H9 (cell line): ENCODE measurements around the gene GRIA4. TPM values are rescaled to one million over a fixed set of nuclear protein-coding genes. Genes with fewer than 3 reads are reported as not detected.

Experiments
- DNase-seq: peaks from one replicate; pipeline ENCODE4 v3.0.0-alpha.2; 2017
- H2AFZ ChIP-seq: one replicate; pipeline ENCODE4 v1.6.1; 2013; ENCODE audit warnings: mild to moderate bottlenecking, low read length, control low read depth, moderate library complexity
- H2AK5ac ChIP-seq: 2 replicates; pipeline ENCODE4 v1.6.1; 2013; ENCODE audit warnings: low read length, control low read depth, mixed read lengths; ENCODE audit not compliant: insufficient read length
- H2BK120ac ChIP-seq: one replicate; pipeline ENCODE4 v1.6.1; 2013; ENCODE audit warnings: low read depth, mild to moderate bottlenecking, low read length, control low read depth, inconsistent platforms; ENCODE audit not compliant: poor library complexity, severe bottlenecking
- H2BK12ac ChIP-seq: 2 replicates; pipeline ENCODE4 v1.6.1; 2013; ENCODE audit warnings: low read length, control low read depth, mixed read lengths, low read depth; ENCODE audit not compliant: insufficient read length
- H2BK15ac ChIP-seq: 2 replicates; pipeline ENCODE4 v1.6.1; 2013; ENCODE audit warnings: low read depth, low read length, control low read depth
- H2BK20ac ChIP-seq: one replicate; pipeline ENCODE4 v1.6.1; 2013; ENCODE audit warnings: low read depth, mild to moderate bottlenecking, low read length, control low read depth, inconsistent platforms; ENCODE audit not compliant: poor library complexity, severe bottlenecking
- H2BK5ac ChIP-seq: 2 replicates; pipeline ENCODE4 v1.6.1; 2013; ENCODE audit warnings: low read length, control low read depth, mixed read lengths; ENCODE audit not compliant: insufficient read length
- H3K14ac ChIP-seq: 2 replicates; pipeline ENCODE4 v1.6.1; 2013; ENCODE audit warnings: low read length, control low read depth; ENCODE audit not compliant: insufficient read depth
- H3K18ac ChIP-seq: 2 replicates; pipeline ENCODE4 v1.6.1; 2013; ENCODE audit warnings: low read depth, mild to moderate bottlenecking, mixed read lengths, low read length, control low read depth; ENCODE audit not compliant: insufficient read length
- H3K23ac ChIP-seq: 2 replicates; pipeline ENCODE4 v1.6.1; 2013; ENCODE audit warnings: low read length, control low read depth, mixed read lengths, low read depth; ENCODE audit not compliant: insufficient read length
- H3K23me2 ChIP-seq: 2 replicates; pipeline ENCODE4 v1.6.1; 2013; ENCODE audit warnings: low read depth, mild to moderate bottlenecking, mixed read lengths, low read length, control low read depth; ENCODE audit not compliant: insufficient read length, poor library complexity, severe bottlenecking
- H3K27ac ChIP-seq: 2 replicates; pipeline ENCODE4 v1.5.1; 2013; ENCODE audit warnings: low read length, control low read depth, mixed read lengths, low read depth; ENCODE audit not compliant: insufficient read length
- H3K27me3 ChIP-seq: 2 replicates; pipeline ENCODE4 v1.6.1; 2013; ENCODE audit warnings: low read length, control low read depth, inconsistent platforms; ENCODE audit not compliant: insufficient read depth
- H3K4ac ChIP-seq: 2 replicates; pipeline ENCODE4 v1.6.1; 2013; ENCODE audit warnings: low read depth, mild to moderate bottlenecking, control low read depth, inconsistent platforms, low read length, moderate library complexity
- H3K4me1 ChIP-seq: 2 replicates; pipeline ENCODE4 v1.6.1; 2013; ENCODE audit warnings: low read length, control low read depth, inconsistent platforms; ENCODE audit not compliant: insufficient read depth
- H3K4me2 ChIP-seq: 2 replicates; pipeline ENCODE4 v1.6.1; 2013; ENCODE audit warnings: low read length, control low read depth, mixed read lengths; ENCODE audit not compliant: insufficient read length, insufficient read depth
- H3K56ac ChIP-seq: 2 replicates; pipeline ENCODE4 v1.6.1; 2013; ENCODE audit warnings: low read depth, mild to moderate bottlenecking, mixed read lengths, low read length, control low read depth; ENCODE audit not compliant: insufficient read length
- H3K79me1 ChIP-seq: 2 replicates; pipeline ENCODE4 v1.6.1; 2013; ENCODE audit warnings: low read depth, mild to moderate bottlenecking, moderate library complexity, low read length, control low read depth, inconsistent platforms; ENCODE audit not compliant: insufficient read depth, poor library complexity, severe bottlenecking
- H3K79me2 ChIP-seq: 2 replicates; pipeline ENCODE4 v1.6.1; 2013; ENCODE audit warnings: low read length, control low read depth, inconsistent platforms; ENCODE audit not compliant: insufficient read depth
- H3K9ac ChIP-seq: 2 replicates; pipeline ENCODE4 v1.6.1; 2013; ENCODE audit warnings: low read length, control low read depth, mixed read lengths; ENCODE audit not compliant: insufficient read length; ENCODE audit errors: extremely low read depth
- H3K9me3 ChIP-seq: one replicate; pipeline ENCODE4 v1.6.1; 2013; ENCODE audit warnings: low read depth, low read length, inconsistent platforms; ENCODE audit not compliant: control insufficient read depth
- H3T11ph ChIP-seq: one replicate; pipeline ENCODE4 v1.6.1; 2013; ENCODE audit warnings: mild to moderate bottlenecking, low read length, control low read depth, inconsistent platforms
- H4K20me1 ChIP-seq: one replicate; pipeline ENCODE4 v1.6.1; 2013; ENCODE audit not compliant: control insufficient read depth, insufficient read length, insufficient read depth
- H4K5ac ChIP-seq: 2 replicates; pipeline ENCODE4 v1.6.1; 2013; ENCODE audit warnings: low read depth, mild to moderate bottlenecking, mixed read lengths, low read length, control low read depth; ENCODE audit not compliant: insufficient read length
- H4K8ac ChIP-seq: replicated peaks from 2 replicates; pipeline ENCODE4 v1.6.1; 2013; ENCODE audit warnings: low read length, control low read depth, mixed read lengths, low read depth; ENCODE audit not compliant: insufficient read length
- H4K91ac ChIP-seq: 2 replicates; pipeline ENCODE4 v1.6.1; 2013; ENCODE audit warnings: low read depth, mild to moderate bottlenecking, moderate library complexity, mixed read lengths, low read length, control low read depth; ENCODE audit not compliant: insufficient read length
- H3K27ac Mint-ChIP-seq, 3 experiments: 2 replicates in 2 of 3; 3 replicates in 1 of 3; pipeline ENCODE4 v1.8.0; 2020 to 2021; ENCODE audit warnings: mixed read lengths in 3 of 3, mild to moderate bottlenecking in 1 of 3, moderate library complexity in 1 of 3
- H3K27me3 Mint-ChIP-seq: 2 replicates; pipeline ENCODE4 v1.8.0; 2021; ENCODE audit warnings: low read depth, mild to moderate bottlenecking, moderate library complexity, mixed read lengths
- H3K36me3 Mint-ChIP-seq, 3 experiments: 2 replicates in 2 of 3; 3 replicates in 1 of 3; pipeline ENCODE4 v1.8.0; 2020 to 2021; ENCODE audit warnings: low read depth in 3 of 3, mixed read lengths in 3 of 3; ENCODE audit not compliant: insufficient read depth in 1 of 3
- H3K4me1 Mint-ChIP-seq, 2 experiments: 2 replicates each; pipeline ENCODE4 v1.8.0; 2020; ENCODE audit warnings: mixed read lengths in 2 of 2
- H3K4me3 Mint-ChIP-seq, 2 experiments: 2 replicates in 1 of 2; 3 replicates in 1 of 2; pipeline ENCODE4 v1.8.0; 2020 to 2021; ENCODE audit warnings: mild to moderate bottlenecking in 2 of 2, mixed read lengths in 2 of 2, moderate library complexity in 1 of 2
- H3K9me3 Mint-ChIP-seq, 2 experiments: 2 replicates in 1 of 2; 3 replicates in 1 of 2; pipeline ENCODE4 v1.8.0; 2020; ENCODE audit warnings: mild to moderate bottlenecking in 2 of 2, mixed read lengths in 2 of 2, moderate library complexity in 1 of 2
- total RNA-seq: library from RNA; stranded (reverse); gene quantifications from 2 replicates; pipeline ENCODE4 v1.2.1, GENCODE V29; 2021
- TF ChIP-seq, protein P1 (sequence below): fragments of 200-600 bp; sonication (generic); conservative IDR thresholded peaks from 3 replicates; pipeline ENCODE4 v1.8.0; 2021; ENCODE audit warnings: antibody characterized with exemption, mild to moderate bottlenecking

GRIA4 gene
- total RNA-seq, 1 experiment from 2014 or later, result 0.83 TPM

DNA sequence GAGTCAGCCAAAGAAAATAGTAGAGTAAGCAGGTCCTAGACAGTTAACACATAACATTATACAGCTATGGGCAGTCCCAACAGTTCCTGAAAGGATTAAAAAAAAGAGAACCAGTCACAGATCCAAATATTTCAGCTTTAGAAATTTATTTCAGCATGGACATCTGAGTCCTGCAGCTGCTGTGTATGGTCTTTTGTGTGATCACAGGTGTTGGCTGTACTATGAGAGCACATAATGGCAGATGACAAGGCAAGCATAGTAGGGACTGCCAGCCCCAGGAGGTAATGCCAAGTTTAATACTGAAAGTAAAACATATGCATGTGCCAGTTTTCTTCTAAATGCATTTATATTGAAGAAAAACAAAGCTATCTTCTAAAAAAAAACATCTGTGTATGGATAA is 158.1 kb downstream of the GRIA4 start:
- no peak overlapping the region for H3K4me3 Mint-ChIP-seq
- Histone ChIP-seq H3K27ac (no peak overlapping the region), H4K91ac (no peak overlapping the region), H3T11ph (no peak overlapping the region), H3K4me1 (no peaks in the 10 kb centered on the region; the same call in 1 of the 2 replicates), H3K23ac (no peak overlapping the region), H3K56ac (no peak overlapping the region), H2BK20ac (no peak overlapping the region), H3K9me3 (no peaks in the 10 kb centered on the region), H3K79me2 (no peaks in the 10 kb centered on the region), H3K79me1 (no peaks in the 10 kb centered on the region), H2AK5ac (no peak overlapping the region), H3K14ac (no peak overlapping the region), H2BK5ac (no peak overlapping the region), H3K27me3 (no peaks in the 10 kb centered on the region), H4K5ac (no peak overlapping the region), H4K8ac (no peak overlapping the region), H3K9ac (no peak overlapping the region), H2AFZ (no peak overlapping the region), H2BK12ac (no peak overlapping the region), H2BK120ac (no peak overlapping the region), H3K4me2 (no peak overlapping the region), H3K23me2 (no peaks in the 10 kb centered on the region), H4K20me1 (no peaks in the 10 kb centered on the region), H2BK15ac (no peak overlapping the region), H3K4ac (no peak overlapping the region), H3K18ac (no peak overlapping the region)
- TF ChIP-seq, protein P1, sequence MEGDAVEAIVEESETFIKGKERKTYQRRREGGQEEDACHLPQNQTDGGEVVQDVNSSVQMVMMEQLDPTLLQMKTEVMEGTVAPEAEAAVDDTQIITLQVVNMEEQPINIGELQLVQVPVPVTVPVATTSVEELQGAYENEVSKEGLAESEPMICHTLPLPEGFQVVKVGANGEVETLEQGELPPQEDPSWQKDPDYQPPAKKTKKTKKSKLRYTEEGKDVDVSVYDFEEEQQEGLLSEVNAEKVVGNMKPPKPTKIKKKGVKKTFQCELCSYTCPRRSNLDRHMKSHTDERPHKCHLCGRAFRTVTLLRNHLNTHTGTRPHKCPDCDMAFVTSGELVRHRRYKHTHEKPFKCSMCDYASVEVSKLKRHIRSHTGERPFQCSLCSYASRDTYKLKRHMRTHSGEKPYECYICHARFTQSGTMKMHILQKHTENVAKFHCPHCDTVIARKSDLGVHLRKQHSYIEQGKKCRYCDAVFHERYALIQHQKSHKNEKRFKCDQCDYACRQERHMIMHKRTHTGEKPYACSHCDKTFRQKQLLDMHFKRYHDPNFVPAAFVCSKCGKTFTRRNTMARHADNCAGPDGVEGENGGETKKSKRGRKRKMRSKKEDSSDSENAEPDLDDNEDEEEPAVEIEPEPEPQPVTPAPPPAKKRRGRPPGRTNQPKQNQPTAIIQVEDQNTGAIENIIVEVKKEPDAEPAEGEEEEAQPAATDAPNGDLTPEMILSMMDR, result no peak
- H3K9me3 Mint-ChIP-seq, result no peaks in the 10 kb centered on the region
- no peak for DNase-seq
- H3K27me3 Mint-ChIP-seq, result no peaks in the 10 kb centered on the region
- no peak overlapping the region for H3K27ac Mint-ChIP-seq
- H3K36me3 Mint-ChIP-seq, result no peaks in the 10 kb centered on the region
- peaks cover 0 to 5% of the 10 kb centered on the region in 2 experiments; a peak in 1 of 4 replicates for H3K4me1 Mint-ChIP-seq
